HL-60 (cell line): Measurements from ENCODE around the gene ILDR1.
A peak's percentile ranks its signal among the peaks of the same experiment; 100 is the strongest.

ENCODE experiments used
- DNase-seq, 2 experiments: peaks; one replicate each; pipeline ENCODE4 v3.0.0-alpha.2; 2010 to 2020; ENCODE audit warnings: low read depth in 1 of 2, low spot score in 1 of 2
- H3K27ac ChIP-seq: fragments of 250-450 bp; sonication (Bioruptor Pico); replicated peaks from 2 replicates; pipeline ENCODE4 v1.5.1; 2020; ENCODE audit warnings: mild to moderate bottlenecking, moderate library complexity
- H3K27me3 ChIP-seq: fragments of 250-450 bp; sonication (Bioruptor Pico); 2 replicates; pipeline ENCODE4 v1.5.1; 2021; ENCODE audit warnings: mild to moderate bottlenecking, moderate library complexity; ENCODE audit not compliant: insufficient read depth, poor library complexity, severe bottlenecking
- H3K4me3 ChIP-seq: replicated peaks from 2 replicates; pipeline ENCODE4 v1.5.1; 2011; ENCODE audit warnings: mild to moderate bottlenecking, control low read depth, low read length; ENCODE audit not compliant: insufficient read depth
- GABPA ChIP-seq: IDR thresholded peaks from 2 replicates; pipeline ENCODE4 v1.6.1; 2012; ENCODE audit warnings: low read depth
- POLR2AphosphoS5 ChIP-seq: IDR thresholded peaks from 2 replicates; pipeline ENCODE4 v1.6.1; 2012; ENCODE audit warnings: low read depth
- SPI1 ChIP-seq: IDR thresholded peaks from 2 replicates; pipeline ENCODE4 v1.6.1; 2012; ENCODE audit warnings: low read depth, mild to moderate bottlenecking, borderline replicate concordance
- TF ChIP-seq, protein P1 (sequence below): IDR thresholded peaks from 2 replicates; pipeline ENCODE4 v1.6.1; 2012; ENCODE audit warnings: low read depth; ENCODE audit not compliant: insufficient replicate concordance
- TF ChIP-seq, protein P2 (sequence below): IDR thresholded peaks from one replicate; pipeline ENCODE4 v1.5.1; 2011; ENCODE audit warnings: low read length, control low read depth, inconsistent platforms; ENCODE audit not compliant: insufficient read depth

The ILDR1 gene

DNA sequence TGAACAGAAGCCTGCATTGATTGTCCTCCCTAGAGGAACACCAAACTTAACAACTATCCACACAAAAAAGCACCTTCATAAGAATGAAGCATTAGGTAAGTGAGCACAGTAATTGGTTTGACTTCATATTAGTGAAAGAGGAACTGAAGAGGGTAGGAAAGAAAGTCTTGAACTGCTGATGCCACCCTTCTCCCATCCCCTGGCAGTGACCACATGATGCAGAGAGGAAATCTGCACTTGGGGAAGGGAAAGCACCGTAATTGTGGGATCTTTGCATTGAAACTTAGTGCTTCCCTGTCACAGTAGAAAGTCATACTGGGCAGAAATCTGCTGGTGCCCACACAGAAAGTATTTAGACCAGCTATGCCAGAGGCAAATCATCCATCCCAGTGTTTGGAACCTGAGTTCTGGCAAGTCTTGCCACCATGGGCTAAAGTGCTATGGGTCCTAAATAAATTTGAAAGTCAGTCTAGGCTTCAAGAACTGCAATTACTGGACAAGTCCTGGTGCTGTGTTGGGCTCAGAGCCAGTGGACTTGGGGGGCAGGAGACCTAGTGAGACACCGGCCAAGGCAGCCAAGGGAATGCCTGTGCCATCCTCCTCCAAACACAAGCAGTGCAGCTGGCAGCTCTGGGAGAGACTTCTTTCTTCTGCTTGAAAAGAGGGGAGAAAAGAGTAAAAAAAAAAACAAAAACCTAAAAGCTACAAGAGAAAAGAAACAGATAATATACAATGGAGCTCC, 64.2 kb downstream of the ILDR1 start:
- Histone ChIP-seq H3K27me3 (no peaks in the 10 kb centered on the region), H3K27ac (no peak overlapping the region; the same call in 1 of the 2 replicates), H3K4me3 (no peak overlapping the region)
- TF ChIP-seq, protein P1, sequence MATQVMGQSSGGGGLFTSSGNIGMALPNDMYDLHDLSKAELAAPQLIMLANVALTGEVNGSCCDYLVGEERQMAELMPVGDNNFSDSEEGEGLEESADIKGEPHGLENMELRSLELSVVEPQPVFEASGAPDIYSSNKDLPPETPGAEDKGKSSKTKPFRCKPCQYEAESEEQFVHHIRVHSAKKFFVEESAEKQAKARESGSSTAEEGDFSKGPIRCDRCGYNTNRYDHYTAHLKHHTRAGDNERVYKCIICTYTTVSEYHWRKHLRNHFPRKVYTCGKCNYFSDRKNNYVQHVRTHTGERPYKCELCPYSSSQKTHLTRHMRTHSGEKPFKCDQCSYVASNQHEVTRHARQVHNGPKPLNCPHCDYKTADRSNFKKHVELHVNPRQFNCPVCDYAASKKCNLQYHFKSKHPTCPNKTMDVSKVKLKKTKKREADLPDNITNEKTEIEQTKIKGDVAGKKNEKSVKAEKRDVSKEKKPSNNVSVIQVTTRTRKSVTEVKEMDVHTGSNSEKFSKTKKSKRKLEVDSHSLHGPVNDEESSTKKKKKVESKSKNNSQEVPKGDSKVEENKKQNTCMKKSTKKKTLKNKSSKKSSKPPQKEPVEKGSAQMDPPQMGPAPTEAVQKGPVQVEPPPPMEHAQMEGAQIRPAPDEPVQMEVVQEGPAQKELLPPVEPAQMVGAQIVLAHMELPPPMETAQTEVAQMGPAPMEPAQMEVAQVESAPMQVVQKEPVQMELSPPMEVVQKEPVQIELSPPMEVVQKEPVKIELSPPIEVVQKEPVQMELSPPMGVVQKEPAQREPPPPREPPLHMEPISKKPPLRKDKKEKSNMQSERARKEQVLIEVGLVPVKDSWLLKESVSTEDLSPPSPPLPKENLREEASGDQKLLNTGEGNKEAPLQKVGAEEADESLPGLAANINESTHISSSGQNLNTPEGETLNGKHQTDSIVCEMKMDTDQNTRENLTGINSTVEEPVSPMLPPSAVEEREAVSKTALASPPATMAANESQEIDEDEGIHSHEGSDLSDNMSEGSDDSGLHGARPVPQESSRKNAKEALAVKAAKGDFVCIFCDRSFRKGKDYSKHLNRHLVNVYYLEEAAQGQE = no peak
- peak; percentile 77; the same call in 1 of the 2 replicates for TF ChIP-seq SPI1
- TF ChIP-seq POLR2AphosphoS5 = no peak
- DNase-seq = peak in 1 of 2 experiments; percentile 59

DNA sequence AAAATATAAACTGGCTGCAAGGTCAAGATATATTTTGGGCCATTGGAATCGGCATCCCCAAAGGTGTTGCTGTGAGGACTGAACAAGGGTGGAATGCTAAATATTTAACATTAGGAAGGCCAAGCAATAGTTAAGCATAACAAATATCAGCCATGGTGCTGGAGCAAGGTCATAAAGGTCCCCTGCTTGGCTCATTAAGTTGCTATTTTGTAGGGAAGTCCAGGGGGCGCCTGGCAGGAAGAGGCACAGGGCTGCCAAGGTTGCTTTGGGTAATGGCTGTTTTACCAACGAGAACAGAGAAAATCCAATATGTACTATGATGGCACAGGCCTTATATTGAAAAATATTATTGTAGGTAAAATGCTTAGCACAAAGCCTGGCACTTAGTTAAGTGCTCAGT, 65.7 kb downstream of the ILDR1 start:
- DNase-seq = no peak
- TF ChIP-seq GABPA (no peak), POLR2AphosphoS5 (no peak), SPI1 (no peak)
- TF ChIP-seq, protein P1 = no peak
- TF ChIP-seq, protein P2, sequence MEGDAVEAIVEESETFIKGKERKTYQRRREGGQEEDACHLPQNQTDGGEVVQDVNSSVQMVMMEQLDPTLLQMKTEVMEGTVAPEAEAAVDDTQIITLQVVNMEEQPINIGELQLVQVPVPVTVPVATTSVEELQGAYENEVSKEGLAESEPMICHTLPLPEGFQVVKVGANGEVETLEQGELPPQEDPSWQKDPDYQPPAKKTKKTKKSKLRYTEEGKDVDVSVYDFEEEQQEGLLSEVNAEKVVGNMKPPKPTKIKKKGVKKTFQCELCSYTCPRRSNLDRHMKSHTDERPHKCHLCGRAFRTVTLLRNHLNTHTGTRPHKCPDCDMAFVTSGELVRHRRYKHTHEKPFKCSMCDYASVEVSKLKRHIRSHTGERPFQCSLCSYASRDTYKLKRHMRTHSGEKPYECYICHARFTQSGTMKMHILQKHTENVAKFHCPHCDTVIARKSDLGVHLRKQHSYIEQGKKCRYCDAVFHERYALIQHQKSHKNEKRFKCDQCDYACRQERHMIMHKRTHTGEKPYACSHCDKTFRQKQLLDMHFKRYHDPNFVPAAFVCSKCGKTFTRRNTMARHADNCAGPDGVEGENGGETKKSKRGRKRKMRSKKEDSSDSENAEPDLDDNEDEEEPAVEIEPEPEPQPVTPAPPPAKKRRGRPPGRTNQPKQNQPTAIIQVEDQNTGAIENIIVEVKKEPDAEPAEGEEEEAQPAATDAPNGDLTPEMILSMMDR = no peak
- Histone ChIP-seq H3K27me3 (no peaks in the 10 kb centered on the region), H3K4me3 (no peak overlapping the region), H3K27ac (no peak overlapping the region)

DNA sequence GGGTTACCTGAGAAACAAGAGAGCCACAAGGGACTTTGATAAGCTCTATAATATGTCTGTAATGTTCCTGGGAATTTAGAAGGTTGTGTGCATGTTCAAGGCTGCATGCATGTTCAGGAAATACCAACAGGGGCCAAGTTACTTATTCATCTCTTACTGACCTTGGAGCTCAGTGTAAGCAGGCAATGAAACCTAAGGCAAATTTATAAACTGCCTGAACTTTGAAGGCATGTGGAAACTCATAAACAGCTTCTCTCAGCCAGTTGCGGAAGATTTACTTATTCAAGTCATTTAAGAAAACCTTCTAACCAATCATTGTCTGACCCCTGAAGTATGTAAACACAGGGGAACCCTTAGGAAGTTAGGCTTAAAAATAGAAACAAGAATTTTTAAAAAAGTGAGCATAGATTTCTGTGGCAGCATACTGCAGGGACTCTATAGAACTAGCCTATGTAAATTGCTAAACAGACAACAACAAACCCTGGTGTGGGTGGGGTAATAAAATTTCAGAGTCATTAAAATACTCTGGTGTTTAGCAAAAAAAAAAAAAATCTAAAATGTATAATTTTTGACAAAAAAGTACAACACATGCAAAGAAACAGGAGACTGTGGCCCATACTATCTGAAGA, 70.6 kb downstream of the ILDR1 start:
- DNase-seq = no peak
- Histone ChIP-seq H3K4me3 (no peak overlapping the region), H3K27me3 (no peaks in the 10 kb centered on the region), H3K27ac (no peak overlapping the region)
- TF ChIP-seq GABPA (no peak), SPI1 (no peak), POLR2AphosphoS5 (no peak)
- TF ChIP-seq, protein P2 = no peak
- TF ChIP-seq, protein P1 = no peak
